Activated B cell treated with CpG ODN at 0.5 μM for 24 hours (primary cell): ENCODE results near the gene ZNF576. TPM values are rescaled to one million over a fixed set of nuclear protein-coding genes. Genes with fewer than 3 reads are reported as not detected.
"Not testable (repeated sequence)": the region's sequence is repeated elsewhere in the genome, so short reads cannot be mapped to it uniquely, and the experiment has no call there.

ENCODE experiments used
- ATAC-seq: fragments of 200-7000 bp; cut with Tn5 transposase; one replicate; pipeline ENCODE4 v1.10.0; 2021; ENCODE audit warnings: low read depth, mild to moderate bottlenecking, moderate library complexity
- CTCF ChIA-PET: fragments of 350-600 bp; sonication (Branson Sonifier 250); formaldehyde crosslinking; loops from one replicate; lab custom pipeline; 2021; ENCODE audit warnings: antibody characterized with exemption; lab: Charles Lee
- POLR2A ChIA-PET: fragments of 350-600 bp; sonication (Branson Sonifier 250); formaldehyde crosslinking; loops from one replicate; lab custom pipeline; 2021; ENCODE audit warnings: antibody characterized with exemption; lab: Charles Lee
- DNase-seq: peaks from one replicate; pipeline ENCODE4 v3.0.0; 2022
- H3K27ac Mint-ChIP-seq: one replicate; pipeline ENCODE4 v1.8.0; 2020; ENCODE audit warnings: mixed read lengths
- H3K27me3 Mint-ChIP-seq: one replicate; pipeline ENCODE4 v1.8.0; 2021; ENCODE audit warnings: mixed read lengths
- H3K36me3 Mint-ChIP-seq: one replicate; pipeline ENCODE4 v1.8.0; 2021; ENCODE audit warnings: low read depth, mixed read lengths
- H3K4me1 Mint-ChIP-seq: one replicate; pipeline ENCODE4 v1.8.0; 2021; ENCODE audit warnings: mixed read lengths
- H3K4me3 Mint-ChIP-seq: one replicate; pipeline ENCODE4 v1.8.0; 2020; ENCODE audit warnings: mild to moderate bottlenecking, mixed read lengths
- H3K9me3 Mint-ChIP-seq: one replicate; pipeline ENCODE4 v1.8.0; 2020; ENCODE audit warnings: mixed read lengths
- CTCF ChIP-seq: fragments of 200-600 bp; IDR thresholded peaks from one replicate; pipeline ENCODE4 v1.8.0; 2022; ENCODE audit warnings: antibody characterized with exemption, mild to moderate bottlenecking
- intact Hi-C: fragments of 100-400 bp; cut with micrococcal nuclease; formaldehyde crosslinking; loops from one replicate; pipeline ENCODE4 v1.15.1; 2024
- total RNA-seq: library from RNA; stranded (reverse); gene quantifications from 2 replicates; pipeline ENCODE4 v1.2.3, GENCODE V29; 2022

The ZNF576 gene
- total RNA-seq = 14.5 and 17.3 TPM in 2 replicates

DNA sequence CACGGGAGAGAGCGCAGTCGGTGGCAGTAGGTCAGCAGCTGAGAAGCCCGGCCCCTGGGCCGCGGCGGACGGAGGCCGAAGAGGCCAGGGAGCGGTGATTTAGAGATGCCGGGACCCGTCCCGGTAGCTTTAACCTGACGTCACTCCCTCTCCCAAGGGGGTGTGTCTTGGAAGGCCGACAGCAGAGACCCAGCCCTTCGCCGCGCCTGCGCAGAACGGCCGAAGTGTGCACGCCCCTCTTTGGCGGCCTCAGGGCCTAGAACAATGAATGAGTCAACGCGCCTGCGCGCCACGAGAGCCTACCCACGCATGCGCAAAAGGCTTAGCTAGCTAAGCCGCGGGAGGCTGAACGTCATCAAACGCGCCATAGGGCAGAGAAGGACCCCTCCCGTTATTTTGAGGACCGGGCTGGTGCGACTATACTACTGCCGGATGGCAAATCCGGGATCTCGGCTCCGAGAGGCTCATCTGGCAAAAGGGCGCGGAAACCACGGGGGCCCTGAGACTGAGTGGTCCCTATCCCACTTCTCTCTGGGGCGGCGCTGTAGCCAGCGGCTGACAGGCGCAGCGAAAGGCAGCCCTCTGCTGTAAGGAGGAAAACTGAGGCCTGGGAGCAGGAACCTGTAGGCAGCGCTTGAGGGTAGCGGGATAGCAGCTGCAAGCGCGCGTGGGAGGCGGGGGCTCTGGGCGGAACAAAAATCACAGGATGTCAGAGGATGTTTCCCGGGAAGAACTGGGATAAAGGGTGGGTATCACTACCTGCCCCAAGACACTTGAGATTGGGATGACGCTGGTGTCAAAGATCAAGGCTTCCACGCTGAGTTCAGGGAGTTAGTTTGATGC lies at the start of gene ZNF576, which contains the start of gene IRGQ:
Gene ZNF576 (plus strand): TSS at position 597 of the 843 bp plus-strand sequence. CDS start 514 bp downstream, outside the sequence.
Gene IRGQ (minus strand): TSS at position 136 of the 843 bp plus-strand sequence. CDS start 796 bp downstream, outside the sequence.
- peak within 1 kb of the TSS; percentile 98 for H3K27ac Mint-ChIP-seq
- peaks cover 48% of the 10 kb centered on the region for H3K36me3 Mint-ChIP-seq
- H3K27me3 Mint-ChIP-seq = no peaks in the 10 kb centered on the region
- peak within 1 kb of the TSS; percentile 98 for H3K4me3 Mint-ChIP-seq
- DNase-seq (peak; percentile 99), ATAC-seq (peak; percentile 83)
- ChIA-PET POLR2A (interaction anchor here (0.6 to 3.4 kb wide), 18 partner anchors 12 to 189 kb away, joined by 3 to 28 read pairs (median 4); partner anchors contain the start of genes KCNN4, PINLYP, SMG9 and XRCC1), CTCF (interaction anchor here (0.6 to 5.4 kb wide), 6 partner anchors 21 to 149 kb away, joined by 3 to 92 read pairs (median 16); partner anchors contain the start of genes PINLYP, XRCC1 and ZNF575)
- intact Hi-C loops = loop anchor here (1.0 to 10.0 kb wide), 9 partner anchors 21 to 189 kb away; partner anchors contain the start of genes CADM4, KCNN4, PINLYP and XRCC1
- H3K4me1 Mint-ChIP-seq = peaks cover 42% of the 10 kb centered on the region
- TF ChIP-seq CTCF = no peak
- H3K9me3 Mint-ChIP-seq = no peaks in the 10 kb centered on the region

GRCh38 chr19:43547926-43548325 lies 48.5 kb upstream of the ZNF576 start:
- H3K36me3 Mint-ChIP-seq = peaks cover 63% of the 10 kb centered on the region

GRCh38 chr19:43548706-43549105 lies 47.7 kb upstream of the ZNF576 start:
- TF ChIP-seq CTCF = no peak
- Mint-ChIP-seq H3K27me3 (no peaks in the 10 kb centered on the region), H3K36me3 (peaks cover 63% of the 10 kb centered on the region), H3K27ac (no peak overlapping the region), H3K9me3 (no peaks in the 10 kb centered on the region), H3K4me1 (no peaks in the 10 kb centered on the region), H3K4me3 (no peak overlapping the region)
- ChIA-PET CTCF (interaction anchor here (1.0 kb wide), 1 partner anchor 9 kb away, joined by 3 read pairs; no protein-coding TSS in a partner anchor), POLR2A (interaction anchor here (0.6 kb wide), 1 partner anchor 62 kb away, joined by 4 read pairs; no protein-coding TSS in a partner anchor)
- intact Hi-C loops = no loop called here
- no peak for DNase-seq
- no peak for ATAC-seq

More at GRCh38 chr19:43547926-43548325, 48.5 kb upstream of the ZNF576 start:
- intact Hi-C loops, H3K9me3 Mint-ChIP-seq, CTCF ChIA-PET, H3K4me3 Mint-ChIP-seq, H3K27me3 Mint-ChIP-seq, H3K4me1 Mint-ChIP-seq, DNase-seq, H3K27ac Mint-ChIP-seq, ATAC-seq: not testable (repeated sequence)
- POLR2A ChIA-PET = interaction anchor here (0.6 kb wide), 1 partner anchor 13 kb away, joined by 4 read pairs; no protein-coding TSS in a partner anchor

DNA sequence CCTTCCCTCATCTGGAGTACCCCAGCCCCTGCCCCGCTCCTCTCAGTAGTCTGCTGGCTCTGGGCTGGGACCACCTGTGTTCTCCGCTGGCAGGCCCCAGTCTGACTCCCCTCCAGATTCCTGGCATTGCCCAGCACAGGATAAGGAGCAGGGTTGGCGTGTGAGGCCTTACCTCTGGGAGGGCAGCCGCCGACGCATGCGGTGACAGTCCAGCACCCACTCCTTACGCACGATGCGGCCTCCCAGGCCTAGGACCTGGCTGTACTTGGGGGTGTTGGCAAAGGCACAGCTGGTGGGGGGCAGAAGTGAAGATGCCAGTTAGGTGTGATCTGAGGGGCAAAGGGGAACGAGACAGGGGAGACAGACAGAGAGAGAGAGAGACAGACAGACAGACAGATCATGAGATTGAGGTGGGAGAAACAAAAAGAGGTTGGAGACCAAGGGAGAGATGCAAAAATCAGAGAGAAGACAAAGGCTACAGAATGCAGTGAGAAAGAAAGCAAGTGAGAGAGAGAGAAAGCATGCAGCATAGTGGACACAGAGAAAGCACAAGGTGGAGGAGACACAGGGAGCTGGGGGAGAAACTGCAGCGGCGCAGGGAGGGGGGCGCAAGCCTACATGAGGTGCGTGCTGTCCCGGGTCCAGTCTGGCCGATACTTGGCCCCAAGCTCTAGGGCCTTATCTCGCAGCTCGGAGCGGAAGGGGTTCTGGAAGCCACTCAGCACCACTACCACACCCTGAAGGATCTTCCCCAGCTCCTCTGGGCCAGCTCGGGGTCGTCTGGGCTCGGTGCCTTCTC lies 44.8 kb upstream of the ZNF576 start:
- peaks cover 60% of the 10 kb centered on the region for H3K36me3 Mint-ChIP-seq
- H3K9me3 Mint-ChIP-seq = no peaks in the 10 kb centered on the region
- H3K27me3 Mint-ChIP-seq = no peaks in the 10 kb centered on the region
- H3K4me1 Mint-ChIP-seq = peaks cover 8% of the 10 kb centered on the region
- ChIA-PET CTCF (no interaction called here), POLR2A (interaction anchor here (0.6 kb wide), 1 partner anchor 655 kb away, joined by 3 read pairs; no protein-coding TSS in a partner anchor)
- DNase-seq (no peak), ATAC-seq (no peak)
- H3K27ac Mint-ChIP-seq = peak overlapping the region; percentile 36
- no peak overlapping the region for H3K4me3 Mint-ChIP-seq
- intact Hi-C loops = loop anchor here (10.0 kb wide), 1 partner anchor 193 kb away; no protein-coding TSS in a partner anchor
- TF ChIP-seq CTCF = no peak

- peaks cover 8% of the 10 kb centered on the region for H3K4me1 Mint-ChIP-seq
- peaks cover 60% of the 10 kb centered on the region for H3K36me3 Mint-ChIP-seq
- no peaks in the 10 kb centered on the region for H3K27me3 Mint-ChIP-seq
- ChIA-PET CTCF (no interaction called here), POLR2A (no interaction called here)
- ATAC-seq = no peak
- H3K9me3 Mint-ChIP-seq = no peaks in the 10 kb centered on the region
- intact Hi-C loops = loop anchor here (10.0 kb wide), 1 partner anchor 193 kb away; no protein-coding TSS in a partner anchor
- no peak overlapping the region for H3K27ac Mint-ChIP-seq
- no peak for TF ChIP-seq CTCF
- no peak for DNase-seq
- H3K4me3 Mint-ChIP-seq = no peak overlapping the region
These were observed 44.3 kb upstream of the ZNF576 start for GRCh38 chr19:43552198-43552450.
